C4-2B (cell line): Measurements from ENCODE around the gene PACRG.

Experiments
- H3K27ac ChIP-seq: fragments of 450-650 bp; 2 replicates; pipeline ENCODE4 v1.5.1; 2017
- CTCF ChIP-seq: fragments of 450-650 bp; conservative IDR thresholded peaks from 2 replicates; pipeline ENCODE4 v1.5.1; 2017; ENCODE audit warnings: mild to moderate bottlenecking
- ZFX ChIP-seq: fragments of 450-650 bp; IDR thresholded peaks from 2 replicates; pipeline ENCODE4 v1.6.1; 2017

PACRG gene

GRCh38 chr6:163200694-163201093 lies 472.9 kb downstream of the PACRG start:
- TF ChIP-seq CTCF, result no peak
- no peak for TF ChIP-seq ZFX
- no peak overlapping the region for H3K27ac ChIP-seq

GRCh38 chr6:163201855-163202254 lies 474.1 kb downstream of the PACRG start:
- TF ChIP-seq CTCF, result no peak
- TF ChIP-seq ZFX, result no peak
- no peak overlapping the region for H3K27ac ChIP-seq

- no peak overlapping the region for H3K27ac ChIP-seq
Observed at GRCh38 chr6:163206196-163206595, 478.4 kb downstream of the PACRG start.

GRCh38 chr6:163207431-163208383 lies 479.9 kb downstream of the PACRG start:
- TF ChIP-seq ZFX (no peak), CTCF (no peak)
- H3K27ac ChIP-seq, result no peak overlapping the region

More at GRCh38 chr6:163206196-163206595, 478.4 kb downstream of the PACRG start:
- TF ChIP-seq ZFX (no peak), CTCF (no peak)

- no peak for TF ChIP-seq CTCF
- no peak for TF ChIP-seq ZFX
- no peak overlapping the region for H3K27ac ChIP-seq
Observed at GRCh38 chr6:163209005-163209404, 481.2 kb downstream of the PACRG start.

GRCh38 chr6:163212123-163212522 lies 484.3 kb downstream of the PACRG start:
- no peak for TF ChIP-seq ZFX
- TF ChIP-seq CTCF, result no peak
- no peak overlapping the region for H3K27ac ChIP-seq

GRCh38 chr6:163214259-163214658 lies 486.5 kb downstream of the PACRG start:
- TF ChIP-seq ZFX, result no peak
- TF ChIP-seq CTCF, result no peak
- H3K27ac ChIP-seq, result no peak overlapping the region
